Measurements from ENCODE around the gene ATP1B1.
"Not testable (repeated sequence)": the region's sequence is repeated elsewhere in the genome, so short reads cannot be mapped to it uniquely, and the experiment has no call there.

The ATP1B1 gene

GRCh38 chr1:169146576-169147214 lies 40.2 kb downstream of the ATP1B1 start:
- DNase-seq: no peak

DNA sequence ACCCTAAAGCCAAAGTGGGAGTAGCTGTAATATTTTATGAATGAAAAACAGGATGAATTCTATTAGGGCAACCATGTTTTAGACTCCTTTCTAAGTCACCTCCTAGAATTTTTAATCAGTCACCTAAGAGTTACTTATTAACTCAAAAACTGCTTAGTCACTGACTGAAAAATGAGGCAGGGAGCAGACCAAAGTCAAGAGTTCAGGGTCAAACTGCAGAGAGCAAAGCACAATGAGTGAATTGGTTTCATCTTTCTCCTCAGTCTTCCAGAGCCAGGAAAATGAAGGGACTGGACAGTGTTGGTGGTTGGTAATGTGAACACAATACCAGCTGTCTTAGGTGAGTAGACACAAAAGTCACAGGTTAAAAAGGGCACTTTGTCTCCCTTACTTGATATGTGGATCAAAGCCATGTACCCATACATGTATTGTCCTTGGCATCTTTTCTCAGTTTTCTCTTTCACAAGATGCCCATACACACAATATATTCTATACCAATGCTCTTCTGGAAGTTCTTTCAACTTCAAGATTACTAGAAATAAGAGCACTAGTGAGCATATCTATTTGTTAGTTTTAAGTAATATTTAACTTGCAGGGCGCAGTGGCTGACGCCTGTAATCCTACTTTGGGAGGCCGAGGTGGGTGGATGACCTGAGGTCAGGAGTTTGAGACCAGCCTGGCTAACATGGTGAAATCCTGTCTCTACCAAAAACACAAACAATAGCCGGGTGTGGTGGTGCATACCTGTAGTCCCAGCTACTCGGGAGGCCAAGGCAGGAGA lies 42.2 kb downstream of the ATP1B1 start:
- DNase-seq: no peak

- no peak for DNase-seq
Observed at GRCh38 chr1:169149555-169150286, 43.2 kb downstream of the ATP1B1 start.

- no peak for DNase-seq
Observed at GRCh38 chr1:169150641-169151337, 44.3 kb downstream of the ATP1B1 start.

DNA sequence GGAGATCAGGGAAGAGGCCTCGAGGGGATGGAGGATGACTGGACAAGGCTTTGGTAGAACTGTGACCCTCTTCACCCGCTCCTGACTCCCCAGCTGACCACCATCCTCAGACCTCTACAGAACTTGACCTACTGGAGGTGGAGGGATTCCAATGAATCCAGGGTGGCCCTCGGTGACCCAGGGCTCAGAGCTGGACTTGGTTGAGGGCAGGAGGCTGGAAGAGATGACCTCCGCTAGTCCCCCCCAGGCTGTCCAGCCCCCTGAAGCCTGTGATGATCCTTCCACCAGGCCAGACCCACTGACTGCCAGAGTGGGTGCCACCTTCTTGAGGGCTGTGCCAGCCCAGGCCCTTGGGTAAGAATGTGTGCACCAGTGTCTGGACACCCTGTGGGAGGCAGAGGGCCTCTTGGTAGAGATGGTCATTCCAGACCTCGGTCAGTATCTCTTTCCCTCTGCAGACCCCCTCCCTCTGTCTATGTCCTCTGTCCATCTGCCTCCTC lies 44.9 kb downstream of the ATP1B1 start:
- no peak for DNase-seq

- DNase-seq: no peak
Observed at GRCh38 chr1:169155675-169156074, 49.2 kb downstream of the ATP1B1 start.

GRCh38 chr1:169156580-169156979 lies 50.1 kb downstream of the ATP1B1 start:
- no peak for DNase-seq

DNA sequence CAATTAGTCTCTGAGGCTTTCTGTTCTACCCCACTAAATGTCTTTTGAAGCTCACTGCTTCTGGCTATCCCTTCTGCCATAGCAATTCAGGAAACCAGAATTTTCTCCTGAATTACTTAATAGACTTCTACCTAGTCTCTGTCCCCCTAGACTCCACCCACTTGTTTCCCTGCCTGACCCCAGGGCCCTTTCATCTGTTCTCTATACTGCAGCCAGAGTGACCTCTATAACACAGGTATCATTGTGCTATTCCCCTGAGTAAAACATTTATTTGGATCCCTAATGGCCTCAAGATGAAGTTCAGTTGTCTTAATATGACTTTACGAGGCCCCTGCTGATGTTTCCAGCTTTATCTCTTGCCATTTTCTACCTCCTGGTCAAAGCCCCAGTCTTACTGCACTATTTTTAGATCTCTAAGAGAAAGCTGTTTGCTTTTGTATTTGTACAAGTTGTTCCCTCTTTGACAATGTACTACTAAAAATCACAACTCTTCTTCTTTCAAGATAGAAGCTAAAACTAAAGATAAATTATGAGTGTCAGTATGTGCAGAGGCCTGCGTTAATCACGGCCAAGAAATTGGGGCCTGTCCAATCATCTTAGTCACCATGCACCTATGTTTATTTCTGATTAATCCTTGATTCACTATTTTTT lies 54.5 kb downstream of the ATP1B1 start:
- no peak for DNase-seq

DNA sequence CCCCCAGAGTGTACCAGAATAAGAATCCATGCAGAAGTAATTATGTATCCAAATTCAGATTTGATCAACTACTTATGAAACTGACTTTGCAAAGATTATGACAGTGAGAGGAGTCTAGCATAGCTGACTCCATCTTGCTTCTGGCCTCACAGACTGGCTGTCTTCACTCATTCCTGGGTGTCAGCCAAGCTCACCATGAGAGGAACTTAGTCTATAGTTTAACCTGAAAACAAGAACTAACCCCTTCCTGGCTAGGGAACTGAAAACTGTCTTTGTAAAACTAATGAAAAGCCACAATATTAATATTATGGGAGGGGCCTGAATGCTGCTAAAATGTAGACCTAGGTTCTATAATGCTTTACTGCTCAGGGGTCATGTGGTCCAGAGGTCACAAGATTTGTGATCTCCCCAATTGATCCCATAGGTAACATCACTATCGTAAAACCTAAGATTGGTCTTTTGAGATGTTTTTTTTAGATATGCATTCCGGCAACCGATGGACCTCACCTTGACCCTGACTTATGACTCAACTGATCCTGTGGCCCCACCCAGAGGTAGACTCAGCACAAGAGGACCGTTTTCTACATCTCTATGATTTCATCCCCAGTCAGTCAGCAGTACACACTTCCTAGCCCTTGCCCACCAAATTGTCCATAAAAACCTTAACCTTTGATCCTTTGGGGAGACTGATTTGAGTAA lies 55.2 kb downstream of the ATP1B1 start:
- no peak for DNase-seq

GRCh38 chr1:169163059-169163458 lies 56.6 kb downstream of the ATP1B1 start:
- no peak for DNase-seq

GRCh38 chr1:169175461-169175860 lies 69.0 kb downstream of the ATP1B1 start:
- DNase-seq: no peak

DNA sequence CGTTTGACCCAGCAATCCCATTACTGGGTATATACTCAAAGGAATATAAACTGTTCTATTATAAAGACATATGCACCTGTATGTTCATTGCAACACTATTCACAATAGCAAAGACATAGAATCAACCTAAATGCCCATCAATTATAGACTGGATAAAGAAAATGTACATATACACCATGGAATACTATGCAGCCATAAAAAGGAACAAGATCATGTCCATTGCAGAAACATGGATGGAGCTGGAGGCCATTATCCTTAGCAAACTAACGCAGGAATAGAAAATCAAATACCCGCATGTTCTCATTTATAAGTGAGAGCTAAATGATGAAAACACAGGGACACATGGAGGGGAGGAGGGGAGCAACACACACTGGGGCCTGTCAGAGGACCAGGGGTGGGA lies 72.9 kb downstream of the ATP1B1 start:
- DNase-seq: not testable (repeated sequence)

GRCh38 chr1:169180174-169180573 lies 73.7 kb downstream of the ATP1B1 start:
- no peak for DNase-seq
